ENCODE measurements around the gene ANKRD6. TPM values are rescaled to one million over a fixed set of nuclear protein-coding genes. Genes with fewer than 3 reads are reported as not detected.

ANKRD6 gene
- polyA plus RNA-seq, 1 of the 3 experiments (the other 2 are of a cell fraction), result 2.6 TPM

- no peak for DNase-seq
- Histone ChIP-seq H3K9ac (no peak overlapping the region), H3K79me2 (ENCODE audit: insufficient read depth) (no peaks in the 10 kb centered on the region), H3K9me2 (no peaks in the 10 kb centered on the region), H3K36me3 (replicated peaks in 1 of 2; ENCODE audit: control insufficient read depth in 1 of 2, insufficient read depth in 2 of 2, low read length in 1 of 2) (no peaks in the 10 kb centered on the region), H3K9me3 (no peaks in the 10 kb centered on the region), H4K20me1 (ENCODE audit: insufficient read depth) (no peaks in the 10 kb centered on the region), H3K4me3 (ENCODE audit: low read depth in 2 of 2, low read length in 1 of 2) (no peak overlapping the region), H3K27ac (ENCODE audit: low read depth in 2 of 2, low read length in 1 of 2) (no peak overlapping the region), H3F3A (replicated peaks; ENCODE audit: insufficient read depth) (no peaks in the 10 kb centered on the region), H2AFZ (ENCODE audit: low read depth) (no peak overlapping the region), H3K4me2 (no peak overlapping the region), H3K4me1 (ENCODE audit: control insufficient read depth in 1 of 2, insufficient read depth in 2 of 2, low read depth in 1 of 2, low read length in 1 of 2) (peaks cover 0 to 5% of the 10 kb centered on the region in 2 experiments; a peak in 1 of 4 replicates), H3K27me3 (ENCODE audit: insufficient read depth) (no peaks in the 10 kb centered on the region)
- no peak for TF ChIP-seq FOXM1 (IDR thresholded peaks at IDR 0.05; ENCODE audit: low read depth)
- ChIA-PET CTCF (interaction anchor here (1.3 kb wide), 1 partner anchor 43 kb away, joined by 5 read pairs; no protein-coding TSS in a partner anchor), POLR2A (no interaction called here)
These were observed 55.5 kb downstream of the ANKRD6 start for GRCh38 chr6:89488438-89488837.

- no peaks in the 10 kb centered on the region for H3K79me2 ChIP-seq (ENCODE audit: insufficient read depth)
- no peaks in the 10 kb centered on the region for H3K27me3 ChIP-seq (ENCODE audit: insufficient read depth)
- H3K9me2 ChIP-seq, result no peaks in the 10 kb centered on the region
- no peak overlapping the region for H3K4me3 ChIP-seq (ENCODE audit: low read depth in 2 of 2, low read length in 1 of 2)
- DNase-seq, result no peak
- no peak overlapping the region for H3K9ac ChIP-seq
- H3K4me2 ChIP-seq, result no peak overlapping the region
- no peak overlapping the region for H2AFZ ChIP-seq (ENCODE audit: low read depth)
- H4K20me1 ChIP-seq (ENCODE audit: insufficient read depth), result peaks cover under 1% of the 10 kb centered on the region; the same call in 1 of the 2 replicates
- CTCF ChIA-PET, result no interaction called here
- TF ChIP-seq USF2 (IDR thresholded peaks at IDR 0.05; ENCODE audit: borderline replicate concordance, low read depth, low read length), result no peak
- TF ChIP-seq MAX (IDR thresholded peaks at IDR 0.05; ENCODE audit: low read depth), result no peak
- TF ChIP-seq GATA2 (CRISPR knock-in tag; IDR thresholded peaks at IDR 0.05), result no peak
- no peak for TF ChIP-seq IRF3 (IDR thresholded peaks at IDR 0.05; ENCODE audit: low read depth, low read length)
- TF ChIP-seq RFX5 (IDR thresholded peaks at IDR 0.05; ENCODE audit: low read length), result no peak
- no peak for TF ChIP-seq RXRA (IDR thresholded peaks at IDR 0.05; ENCODE audit: borderline replicate concordance, low read depth)
- TF ChIP-seq ZBTB33 (IDR thresholded peaks at IDR 0.05; ENCODE audit: borderline replicate concordance, low read depth), result no peak
- POLR2A ChIA-PET, result no interaction called here
- H3K9me3 ChIP-seq, result no peaks in the 10 kb centered on the region
- H3K4me1 ChIP-seq (ENCODE audit: control insufficient read depth in 1 of 2, insufficient read depth in 2 of 2, low read depth in 1 of 2, low read length in 1 of 2), result peaks cover 0 to 5% of the 10 kb centered on the region in 2 experiments; a peak in 1 of 4 replicates
- no peak overlapping the region for H3K27ac ChIP-seq (ENCODE audit: low read depth in 2 of 2, low read length in 1 of 2)
- 61% methylated on average over 3 of the region's 3 CpGs for WGBS (ENCODE audit: low lambda C conversion rate)
- no peaks in the 10 kb centered on the region for H3F3A ChIP-seq (replicated peaks; ENCODE audit: insufficient read depth)
- no peaks in the 10 kb centered on the region for H3K36me3 ChIP-seq (replicated peaks in 1 of 2; ENCODE audit: control insufficient read depth in 1 of 2, insufficient read depth in 2 of 2, low read length in 1 of 2)
These were observed 56.1 kb downstream of the ANKRD6 start for GRCh38 chr6:89489078-89489477.
